GM06990 (cell line): ENCODE results near the gene AOC2.
"Not testable (repeated sequence)": the region's sequence is repeated elsewhere in the genome, so short reads cannot be mapped to it uniquely, and the experiment has no call there.

Experiments used
- DNase-seq: peaks from one replicate; pipeline ENCODE4 v3.0.0-alpha.2; 2011; ENCODE audit not compliant: insufficient read length; ENCODE audit errors: extremely low read depth
- H3K27me3 ChIP-seq: replicated peaks from 2 replicates; pipeline ENCODE4 v1.6.0; 2011; ENCODE audit warnings: low read length; ENCODE audit not compliant: control insufficient read depth, insufficient read depth
- H3K36me3 ChIP-seq: 2 replicates; pipeline ENCODE4 v1.5.1; 2011; ENCODE audit warnings: low read length; ENCODE audit not compliant: control insufficient read depth, insufficient read depth
- H3K4me3 ChIP-seq: replicated peaks from 2 replicates; pipeline ENCODE4 v1.5.1; 2011; ENCODE audit warnings: low read depth, mild to moderate bottlenecking, control low read depth, low read length
- TF ChIP-seq, protein P1 (sequence below): IDR thresholded peaks from 2 replicates; pipeline ENCODE4 v1.5.1; 2011; ENCODE audit warnings: low read length, control low read depth, mild to moderate bottlenecking, inconsistent platforms; ENCODE audit not compliant: insufficient read depth, poor library complexity, severe bottlenecking

Gene AOC2

DNA sequence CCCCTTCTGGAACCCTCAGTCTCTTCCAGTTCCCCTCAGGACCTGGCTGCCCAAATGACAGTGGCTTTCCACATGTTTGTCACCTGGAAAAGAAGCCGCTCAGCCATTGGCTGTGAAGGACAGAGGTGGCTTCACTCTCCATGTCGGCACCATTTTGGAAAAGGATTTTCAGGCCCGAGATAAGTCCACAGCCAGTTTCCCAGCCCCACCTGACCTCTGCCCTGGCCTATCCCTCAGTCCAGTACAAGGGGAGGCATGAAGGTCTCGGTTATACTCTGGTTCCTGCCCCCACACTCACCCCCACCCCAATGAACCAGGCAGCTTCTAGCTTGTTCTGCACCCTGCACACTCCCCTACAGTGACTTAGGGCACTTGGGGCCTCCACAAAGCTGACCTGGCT, 21.8 kb downstream of the AOC2 start:
- Histone ChIP-seq H3K36me3 (no peaks in the 10 kb centered on the region), H3K27me3 (no peaks in the 10 kb centered on the region), H3K4me3 (no peak overlapping the region)
- DNase-seq: no peak
- TF ChIP-seq, protein P1, sequence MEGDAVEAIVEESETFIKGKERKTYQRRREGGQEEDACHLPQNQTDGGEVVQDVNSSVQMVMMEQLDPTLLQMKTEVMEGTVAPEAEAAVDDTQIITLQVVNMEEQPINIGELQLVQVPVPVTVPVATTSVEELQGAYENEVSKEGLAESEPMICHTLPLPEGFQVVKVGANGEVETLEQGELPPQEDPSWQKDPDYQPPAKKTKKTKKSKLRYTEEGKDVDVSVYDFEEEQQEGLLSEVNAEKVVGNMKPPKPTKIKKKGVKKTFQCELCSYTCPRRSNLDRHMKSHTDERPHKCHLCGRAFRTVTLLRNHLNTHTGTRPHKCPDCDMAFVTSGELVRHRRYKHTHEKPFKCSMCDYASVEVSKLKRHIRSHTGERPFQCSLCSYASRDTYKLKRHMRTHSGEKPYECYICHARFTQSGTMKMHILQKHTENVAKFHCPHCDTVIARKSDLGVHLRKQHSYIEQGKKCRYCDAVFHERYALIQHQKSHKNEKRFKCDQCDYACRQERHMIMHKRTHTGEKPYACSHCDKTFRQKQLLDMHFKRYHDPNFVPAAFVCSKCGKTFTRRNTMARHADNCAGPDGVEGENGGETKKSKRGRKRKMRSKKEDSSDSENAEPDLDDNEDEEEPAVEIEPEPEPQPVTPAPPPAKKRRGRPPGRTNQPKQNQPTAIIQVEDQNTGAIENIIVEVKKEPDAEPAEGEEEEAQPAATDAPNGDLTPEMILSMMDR: no peak

DNA sequence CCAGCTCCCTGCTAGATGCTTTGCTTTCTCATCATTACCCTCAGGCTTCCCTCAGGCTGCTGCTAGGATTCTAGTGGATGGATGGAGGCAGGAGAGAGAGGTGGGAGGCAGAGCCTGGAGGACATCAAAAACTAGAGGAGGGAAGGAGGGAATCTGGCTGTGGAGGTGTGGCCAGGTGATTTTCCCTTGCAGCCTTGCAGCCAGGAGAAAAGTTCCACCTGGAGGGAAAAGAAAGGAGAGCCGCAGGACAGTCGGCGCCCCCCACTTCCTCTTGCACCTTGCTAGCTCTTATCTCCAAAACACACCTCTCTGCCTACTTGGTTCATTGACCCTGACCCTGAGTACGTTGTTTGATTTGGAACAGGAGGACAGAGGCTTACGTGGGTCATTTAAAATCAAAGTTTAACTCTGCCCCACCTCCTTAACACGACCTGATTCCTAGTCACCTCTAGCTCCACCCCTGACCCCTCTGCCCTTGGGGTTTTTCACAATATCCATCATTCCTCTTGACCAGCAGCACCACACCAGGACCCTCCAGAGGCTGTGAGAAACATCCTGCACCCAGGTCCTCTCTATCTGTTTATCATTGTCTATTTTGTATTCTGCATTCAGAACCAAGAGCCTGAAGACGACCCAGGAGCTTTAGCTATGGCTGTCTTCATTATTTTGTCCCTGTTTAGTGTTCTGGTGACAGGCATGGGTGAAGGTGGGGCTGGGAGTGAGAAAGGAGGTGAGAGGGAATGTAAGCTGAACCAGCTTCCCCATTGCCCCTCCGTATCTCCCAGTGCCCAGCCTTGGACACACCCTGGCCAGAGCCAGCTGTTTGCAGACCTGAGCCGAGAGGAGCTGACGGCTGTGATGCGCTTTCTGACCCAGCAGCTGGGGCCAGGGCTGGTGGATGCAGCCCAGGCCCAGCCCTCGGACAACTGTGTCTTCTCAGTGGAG, 22.5 kb downstream of the AOC2 start:
- no peak for DNase-seq
- TF ChIP-seq, protein P1: no peak
- Histone ChIP-seq H3K4me3 (no peak overlapping the region), H3K27me3 (no peaks in the 10 kb centered on the region), H3K36me3 (no peaks in the 10 kb centered on the region)

DNA sequence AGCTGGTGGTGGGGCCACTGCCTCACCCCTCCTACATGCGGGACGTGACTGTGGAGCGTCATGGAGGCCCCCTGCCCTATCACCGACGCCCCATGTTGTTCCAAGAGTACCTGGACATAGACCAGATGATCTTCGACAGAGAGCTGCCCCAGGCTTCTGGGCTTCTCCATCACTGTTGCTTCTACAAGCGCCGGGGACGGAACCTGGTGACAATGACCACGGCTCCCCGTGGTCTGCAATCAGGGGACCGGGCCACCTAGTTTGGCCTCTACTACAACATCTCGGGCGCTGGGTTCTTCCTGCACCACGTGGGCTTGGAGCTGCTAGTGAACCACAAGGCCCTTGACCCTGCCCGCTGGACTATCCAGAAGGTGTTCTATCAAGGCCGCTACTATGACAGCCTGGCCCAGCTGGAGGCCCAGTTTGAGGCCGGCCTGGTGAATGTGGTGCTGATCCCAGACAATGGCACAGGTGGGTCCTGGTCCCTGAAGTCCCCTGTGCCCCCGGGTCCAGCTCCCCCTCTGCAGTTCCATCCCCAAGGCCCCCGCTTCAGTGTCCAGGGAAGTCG, 23.4 kb downstream of the AOC2 start:
- DNase-seq, H3K36me3 ChIP-seq, H3K27me3 ChIP-seq, H3K4me3 ChIP-seq: not testable (repeated sequence)

DNA sequence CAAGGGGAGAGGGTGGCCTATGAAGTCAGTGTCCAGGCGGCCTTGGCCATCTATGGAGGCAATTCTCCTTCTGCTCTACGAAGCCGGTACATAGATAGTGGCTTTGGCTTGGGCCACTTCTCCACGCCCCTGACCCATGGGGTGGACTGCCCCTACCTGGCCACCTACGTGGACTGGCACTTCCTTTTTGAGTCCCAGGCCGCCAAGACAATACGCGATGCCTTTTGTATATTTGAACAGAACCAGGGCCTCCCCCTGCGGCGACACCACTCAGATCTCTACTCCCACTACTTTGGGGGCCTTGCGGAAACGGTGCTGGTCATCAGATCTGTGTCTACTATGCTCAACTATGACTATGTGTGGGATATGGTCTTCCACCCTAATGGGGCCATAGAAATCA, 24.0 kb downstream of the AOC2 start:
- no peak overlapping the region for H3K4me3 ChIP-seq
- no peak for DNase-seq
- TF ChIP-seq, protein P1: no peak
- no peaks in the 10 kb centered on the region for H3K36me3 ChIP-seq
- H3K27me3 ChIP-seq: no peaks in the 10 kb centered on the region

DNA sequence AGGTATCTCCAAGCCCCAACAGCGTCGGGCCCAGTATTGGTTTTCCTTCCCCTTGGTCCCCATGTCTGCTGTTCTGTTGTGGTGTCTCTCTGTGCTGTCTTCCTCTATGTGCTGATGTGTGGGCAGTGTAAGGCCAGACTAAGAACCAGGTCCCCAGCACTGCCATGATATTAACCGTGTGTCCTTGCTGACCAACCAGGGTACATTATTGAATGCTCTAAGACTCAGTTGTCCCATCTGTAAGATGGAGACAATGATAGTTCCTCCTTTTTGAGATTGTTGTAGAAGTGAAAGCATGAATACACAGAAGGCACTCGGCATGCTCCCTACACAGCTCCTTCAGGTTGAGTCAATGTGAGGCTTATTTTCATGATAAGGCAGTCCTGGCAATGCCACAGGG, 27.3 kb downstream of the AOC2 start:
- no peaks in the 10 kb centered on the region for H3K27me3 ChIP-seq
- TF ChIP-seq, protein P1: no peak
- H3K4me3 ChIP-seq: no peak overlapping the region
- no peaks in the 10 kb centered on the region for H3K36me3 ChIP-seq
- no peak for DNase-seq

DNA sequence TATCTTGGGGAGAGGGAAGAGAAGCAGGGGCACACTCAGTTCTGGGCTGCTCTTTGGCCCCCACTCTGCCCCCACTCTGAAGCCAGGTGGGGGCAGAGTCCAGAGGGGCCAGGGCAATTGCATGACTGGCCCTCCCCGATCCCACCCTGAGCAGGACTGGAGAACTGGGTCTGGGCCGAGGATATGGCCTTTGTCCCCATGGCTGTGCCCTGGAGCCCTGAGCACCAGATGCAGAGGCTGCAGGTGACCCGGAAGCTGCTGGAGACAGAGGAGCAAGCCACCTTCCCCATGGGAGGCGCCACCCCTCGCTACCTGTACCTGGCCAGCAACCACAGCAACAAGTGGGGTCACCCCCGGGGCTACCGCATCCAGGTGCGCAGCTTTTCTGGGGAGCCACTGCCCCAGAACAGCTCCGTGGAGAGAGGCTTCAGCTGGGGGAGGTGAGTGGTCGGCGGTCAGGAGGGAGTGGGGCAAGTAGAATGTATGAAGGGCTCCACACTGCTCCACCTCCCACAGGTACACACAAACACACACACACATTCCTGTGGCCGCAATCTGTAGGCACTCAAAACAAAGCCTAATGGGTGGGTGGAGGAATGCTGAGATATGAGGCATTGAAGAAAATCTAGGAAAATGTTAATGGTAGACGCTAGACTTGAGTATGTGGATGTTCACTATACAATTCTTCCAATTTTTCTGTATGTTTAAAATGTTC, 28.0 kb downstream of the AOC2 start:
- DNase-seq: no peak
- TF ChIP-seq, protein P1: no peak
- no peaks in the 10 kb centered on the region for H3K36me3 ChIP-seq
- H3K4me3 ChIP-seq: no peak overlapping the region
- no peaks in the 10 kb centered on the region for H3K27me3 ChIP-seq
